Activated naive CD4-positive, alpha-beta T cell treated with Interleukin-2 at 50 U/mL for 16 hours (primary cell): ENCODE measurements around the gene AKAP5.

Source experiments
- DNase-seq: peaks from one replicate; pipeline ENCODE4 v3.0.0-alpha.2; 2020

Gene AKAP5

GRCh38 chr14:64465191-64465822 lies at the start of gene AKAP5:
Gene AKAP5 (plus strand): TSS chr14:64465499. CDS start chr14:64468395, 2,896 bp downstream.
- DNase-seq, result peak; percentile 68

- DNase-seq, result no peak
Observed at GRCh38 chr14:64416348-64416932, 48.9 kb upstream of the AKAP5 start.

- no peak for DNase-seq
Observed at GRCh38 chr14:64417055-64417770, 48.1 kb upstream of the AKAP5 start.

- no peak for DNase-seq
Observed at GRCh38 chr14:64417771-64418125, 47.6 kb upstream of the AKAP5 start.

GRCh38 chr14:64419003-64419402 lies 46.3 kb upstream of the AKAP5 start:
- DNase-seq, result no peak

- no peak for DNase-seq
Observed at GRCh38 chr14:64421166-64421565, 44.1 kb upstream of the AKAP5 start.

GRCh38 chr14:64422005-64422404 lies 43.3 kb upstream of the AKAP5 start:
- DNase-seq, result no peak

- no peak for DNase-seq
Observed at GRCh38 chr14:64422756-64423155, 42.5 kb upstream of the AKAP5 start.

GRCh38 chr14:64423987-64424386 lies 41.3 kb upstream of the AKAP5 start:
- no peak for DNase-seq

GRCh38 chr14:64434528-64434927 lies 30.8 kb upstream of the AKAP5 start:
- DNase-seq, result no peak

- DNase-seq, result no peak
Observed at GRCh38 chr14:64438181-64438841, 27.0 kb upstream of the AKAP5 start.

- no peak for DNase-seq
Observed at GRCh38 chr14:64439141-64439540, 26.2 kb upstream of the AKAP5 start.

- DNase-seq, result no peak
Observed at GRCh38 chr14:64440494-64440893, 24.8 kb upstream of the AKAP5 start.

- no peak for DNase-seq
Observed at GRCh38 chr14:64442300-64442988, 22.9 kb upstream of the AKAP5 start.

GRCh38 chr14:64444140-64444539 lies 21.2 kb upstream of the AKAP5 start:
- DNase-seq, result no peak

- peak; percentile 41 for DNase-seq
Observed at GRCh38 chr14:64444984-64445845, 20.1 kb upstream of the AKAP5 start.

- no peak for DNase-seq
Observed at GRCh38 chr14:64447876-64448670, 17.2 kb upstream of the AKAP5 start.

- DNase-seq, result no peak
Observed at GRCh38 chr14:64450255-64450654, 15.0 kb upstream of the AKAP5 start.

- DNase-seq, result no peak
Observed at GRCh38 chr14:64454671-64455070, 10.6 kb upstream of the AKAP5 start.

GRCh38 chr14:64459405-64460136 lies 5.7 kb upstream of the AKAP5 start:
- no peak for DNase-seq

GRCh38 chr14:64461221-64461620 lies 4.1 kb upstream of the AKAP5 start:
- DNase-seq, result no peak
